Small intestine (tissue), 7 donors: ENCODE measurements around the gene HERC6. TPM values are rescaled to one million over a fixed set of nuclear protein-coding genes. Genes with fewer than 3 reads are reported as not detected.
A peak's percentile ranks its signal among the peaks of the same experiment; 100 is the strongest.

Source experiments
- DNase-seq, 2 donors: peaks; one replicate each; pipeline versions ENCODE4 v3.0.0 to v3.0.0-alpha.2; 2013
- FAIRE-seq: peaks from 2 replicates; lab custom pipeline; 2012; peaks lifted over from hg19 to GRCh38; lab: Jason Lieb, UNC
- H3K27ac ChIP-seq, 3 donors: one replicate each; pipeline ENCODE4 v1.5.1; 2013; ENCODE audit warnings: low read length in 2 of 3, mild to moderate bottlenecking in 2 of 3, control low read depth in 1 of 3, inconsistent platforms in 1 of 3, low read depth in 1 of 3, moderate library complexity in 1 of 3
- H3K27me3 ChIP-seq, 3 donors: one replicate each; pipeline ENCODE4 v1.6.1; 2013; ENCODE audit warnings: low read length in 3 of 3, inconsistent platforms in 1 of 3; ENCODE audit not compliant: control insufficient read depth in 3 of 3, insufficient read depth in 3 of 3
- H3K36me3 ChIP-seq, 3 donors: one replicate each; pipeline ENCODE4 v1.6.1; 2013; ENCODE audit warnings: low read length in 3 of 3, inconsistent platforms in 1 of 3, low read depth in 1 of 3, mild to moderate bottlenecking in 1 of 3, moderate library complexity in 1 of 3; ENCODE audit not compliant: control insufficient read depth in 3 of 3, insufficient read depth in 2 of 3
- H3K4me1 ChIP-seq, 3 donors: one replicate each; pipeline ENCODE4 v1.6.1; 2013; ENCODE audit warnings: low read length in 2 of 3, inconsistent platforms in 1 of 3, low read depth in 1 of 3, mild to moderate bottlenecking in 1 of 3, moderate library complexity in 1 of 3; ENCODE audit not compliant: control insufficient read depth in 3 of 3, insufficient read depth in 2 of 3
- H3K4me3 ChIP-seq, 3 donors: one replicate each; pipeline ENCODE4 v1.5.1; 2013; ENCODE audit warnings: low read length in 3 of 3, control low read depth in 1 of 3, inconsistent platforms in 1 of 3, low read depth in 1 of 3, mild to moderate bottlenecking in 1 of 3, moderate library complexity in 1 of 3
- H3K9me3 ChIP-seq, 2 donors: one replicate each; pipeline ENCODE4 v1.6.1; 2013; ENCODE audit warnings: low read depth in 1 of 2, low read length in 1 of 2; ENCODE audit not compliant: control insufficient read depth in 2 of 2, insufficient read depth in 1 of 2
- WGBS, 3 donors: extraction: QIAGEN DNeasy Blood & Tissue Kit; methylation state at CpG; one replicate each; pipeline ENCODE4 v1.1.7; 2013; 5-methylcytosine and 5-hydroxymethylcytosine counted together
- polyA plus RNA-seq, 4 donors: library from polyadenylated mRNA; stranded (reverse) in 3 of 4; unstranded in 1 of 4; fragments of 200-250 nt in 3 of 4; fragments of 120-200 nt in 1 of 4; gene quantifications; one replicate each; pipeline versions ENCODE4 v1.2.1 to v1.2.3, GENCODE V29; 2013
- donor health status: healthy with polysubstance abuse.
- donor health status: control.
- donor health status: control.
- donor health status: Bipolar disorder and iron deficiency.
- donor health status: healthy.

Gene HERC6
- polyA plus RNA-seq, 4 donors, result 4.9 to 13.1 (median 7.7) TPM

- 0 to 1% (median 0%) methylated on average over 53 to 57 of the region's 57 CpGs for WGBS, 3 donors
Observed at GRCh38 chr4:88456670-88457306, 78.1 kb downstream of the HERC6 start, which contains the start of gene HERC5. TSS of gene HERC5 (plus strand) at chr4:88457119. CDS start at chr4:88457270, 151 bp downstream.

GRCh38 chr4:88457307-88458103, 78.9 kb downstream of the HERC6 start:
- H3K4me1 ChIP-seq, result peaks cover 0 to 4% (median 0%) of the 10 kb centered on the region in 3 donors
- no peaks in the 10 kb centered on the region for H3K36me3 ChIP-seq
- 4 to 6% (median 4%) methylated on average over 73 to 75 of the region's 75 CpGs for WGBS, 3 donors
- peaks cover 0 to 20% (median 0%) of the 10 kb centered on the region in 3 donors for H3K27me3 ChIP-seq
- H3K9me3 ChIP-seq, result no peaks in the 10 kb centered on the region
- H3K27ac ChIP-seq, result peak overlapping the region in 2 of 3 donors; percentile 72 to 92
- DNase-seq (peak in 1 of 2 donors; percentile 38), FAIRE-seq (no peak)
- H3K4me3 ChIP-seq, result peak overlapping the region; percentile 43 to 67 (median 52)

More at GRCh38 chr4:88456670-88457306, 78.1 kb downstream of the HERC6 start, which contains the start of gene HERC5:
- peaks cover 0 to 4% (median 0%) of the 10 kb centered on the region in 3 donors for H3K4me1 ChIP-seq
- H3K36me3 ChIP-seq, result no peaks in the 10 kb centered on the region
- FAIRE-seq (no peak), DNase-seq (peak; percentile 97)
- peaks cover 0 to 21% (median 0%) of the 10 kb centered on the region in 3 donors for H3K27me3 ChIP-seq
- no peaks in the 10 kb centered on the region for H3K9me3 ChIP-seq
- H3K4me3 ChIP-seq, result peak within 1 kb of the TSS; percentile 43 to 67 (median 52)
- H3K27ac ChIP-seq, result peak within 1 kb of the TSS in 2 of 3 donors; percentile 72 to 92

- WGBS, 3 donors, result 54 to 60% (median 55%) methylated on average over 7 of the region's 7 CpGs
- H3K27ac ChIP-seq, result no peak overlapping the region
- peaks cover 0 to 17% (median 0%) of the 10 kb centered on the region in 3 donors for H3K27me3 ChIP-seq
- peaks cover 0 to 4% (median 0%) of the 10 kb centered on the region in 3 donors for H3K4me1 ChIP-seq
- H3K9me3 ChIP-seq, result no peaks in the 10 kb centered on the region
- no peak overlapping the region for H3K4me3 ChIP-seq
- no peak for DNase-seq
- FAIRE-seq, result no peak
- no peaks in the 10 kb centered on the region for H3K36me3 ChIP-seq
Observed at GRCh38 chr4:88458104-88458740, 79.6 kb downstream of the HERC6 start.

- FAIRE-seq (no peak), DNase-seq (peak in 1 of 2 donors; percentile 13)
- Histone ChIP-seq H3K27ac (no peak overlapping the region), H3K27me3 (peaks cover 0 to under 1% (median 0%) of the 10 kb centered on the region in 3 donors), H3K36me3 (peaks cover 0 to 2% (median 0%) of the 10 kb centered on the region in 3 donors), H3K9me3 (no peaks in the 10 kb centered on the region), H3K4me1 (no peaks in the 10 kb centered on the region), H3K4me3 (no peak overlapping the region)
- WGBS, 3 donors, result 89 to 97% (median 91%) methylated on average over 1 of the region's 1 CpG
Observed at GRCh38 chr4:88465653-88466192, 87.1 kb downstream of the HERC6 start.

- DNase-seq (no peak), FAIRE-seq (no peak)
- Histone ChIP-seq H3K36me3 (peaks cover 0 to 5% (median 0%) of the 10 kb centered on the region in 3 donors), H3K27me3 (no peaks in the 10 kb centered on the region), H3K4me1 (no peaks in the 10 kb centered on the region), H3K9me3 (no peaks in the 10 kb centered on the region), H3K4me3 (no peak overlapping the region), H3K27ac (no peak overlapping the region)
- WGBS, 3 donors, result 48 to 63% (median 59%) methylated on average over 2 of the region's 2 CpGs
Observed at GRCh38 chr4:88467392-88467791, 88.7 kb downstream of the HERC6 start.

GRCh38 chr4:88477229-88477860, 98.7 kb downstream of the HERC6 start:
- WGBS, 3 donors, result 88 to 89% (median 89%) methylated on average over 5 of the region's 5 CpGs
- DNase-seq (no peak), FAIRE-seq (no peak)
- Histone ChIP-seq H3K4me1 (no peaks in the 10 kb centered on the region), H3K4me3 (no peak overlapping the region), H3K36me3 (no peaks in the 10 kb centered on the region), H3K27me3 (no peaks in the 10 kb centered on the region), H3K9me3 (no peaks in the 10 kb centered on the region), H3K27ac (no peak overlapping the region)

GRCh38 chr4:88478247-88478646, 99.6 kb downstream of the HERC6 start:
- Histone ChIP-seq H3K4me1 (no peaks in the 10 kb centered on the region), H3K9me3 (no peaks in the 10 kb centered on the region), H3K27me3 (no peaks in the 10 kb centered on the region), H3K36me3 (no peaks in the 10 kb centered on the region), H3K4me3 (no peak overlapping the region), H3K27ac (no peak overlapping the region)
- FAIRE-seq (no peak), DNase-seq (no peak)
- 62 to 77% (median 66%) methylated on average over 2 of the region's 2 CpGs for WGBS, 3 donors
